GM21529 (cell line): Measurements from ENCODE around the gene EPS15.

ENCODE experiments used
- ATAC-seq: cut with Tn5 transposase; IDR thresholded peaks from one replicate; pipeline ENCODE4 v1.9.1; 2021; ENCODE audit not compliant: unreplicated experiment

The EPS15 gene

GRCh38 chr1:51515982-51516648, 3.0 kb downstream of the EPS15 start:
- ATAC-seq = no peak

DNA sequence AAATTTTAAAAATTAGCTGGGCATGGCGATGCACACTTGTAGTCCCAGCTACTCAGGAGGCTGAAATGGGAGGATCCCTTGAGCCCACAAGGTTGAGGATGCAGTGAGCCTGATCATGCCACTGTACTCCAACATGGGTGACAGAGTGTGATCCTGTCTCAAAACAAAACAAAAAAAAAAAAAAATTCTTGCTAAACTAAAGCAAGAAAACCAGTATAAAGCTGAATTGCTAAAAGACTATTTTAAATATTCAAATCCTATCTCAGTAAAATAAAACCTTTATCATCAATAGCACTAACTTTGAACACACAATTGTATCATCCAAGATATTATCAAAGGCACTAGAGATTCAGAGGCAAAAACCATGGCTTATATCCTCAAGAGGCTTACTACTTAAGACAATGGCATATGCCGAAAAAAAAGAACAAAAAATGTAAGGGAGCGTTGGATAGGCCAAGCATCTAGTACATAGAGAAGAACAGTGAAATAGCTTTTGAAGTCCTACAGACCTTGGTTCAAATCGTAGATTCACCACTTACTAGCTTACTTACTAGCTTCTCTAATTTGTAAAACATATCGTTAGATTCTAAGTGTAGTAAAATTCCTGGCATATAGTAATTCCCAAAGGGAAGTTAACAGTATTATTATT, 3.6 kb downstream of the EPS15 start:
- ATAC-seq = no peak

- no peak for ATAC-seq
Measured at GRCh38 chr1:51514733-51515132, 4.3 kb downstream of the EPS15 start.

- no peak for ATAC-seq
Measured at GRCh38 chr1:51512606-51513005, 6.5 kb downstream of the EPS15 start.

GRCh38 chr1:51512120-51512519, 6.9 kb downstream of the EPS15 start:
- ATAC-seq = no peak

GRCh38 chr1:51509773-51510172, 9.3 kb downstream of the EPS15 start:
- ATAC-seq = no peak

GRCh38 chr1:51506537-51506936, 12.5 kb downstream of the EPS15 start:
- peak; percentile 47 for ATAC-seq

GRCh38 chr1:51504806-51505525, 14.1 kb downstream of the EPS15 start:
- peak; percentile 44 for ATAC-seq

DNA sequence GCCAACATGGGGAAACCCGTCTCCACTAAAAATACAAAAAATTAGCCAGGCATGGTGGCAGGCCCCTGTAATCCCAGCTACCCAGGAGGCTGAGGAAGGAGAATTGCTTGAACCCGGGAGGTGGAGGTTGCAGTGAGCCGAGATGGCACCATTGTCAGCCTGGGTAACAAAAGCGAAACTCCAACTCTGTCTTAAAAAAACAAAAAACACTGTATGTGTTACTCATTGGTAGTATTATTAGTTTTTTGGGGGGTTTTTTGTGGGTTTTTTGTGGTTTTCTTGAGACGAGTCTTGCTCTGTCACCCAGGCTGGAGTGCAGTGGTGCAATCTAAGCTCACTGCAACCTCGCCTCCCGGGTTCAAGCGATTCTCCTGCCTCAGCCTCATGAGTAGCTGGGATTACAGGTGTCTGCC, 17.8 kb downstream of the EPS15 start:
- ATAC-seq = peak; percentile 66

DNA sequence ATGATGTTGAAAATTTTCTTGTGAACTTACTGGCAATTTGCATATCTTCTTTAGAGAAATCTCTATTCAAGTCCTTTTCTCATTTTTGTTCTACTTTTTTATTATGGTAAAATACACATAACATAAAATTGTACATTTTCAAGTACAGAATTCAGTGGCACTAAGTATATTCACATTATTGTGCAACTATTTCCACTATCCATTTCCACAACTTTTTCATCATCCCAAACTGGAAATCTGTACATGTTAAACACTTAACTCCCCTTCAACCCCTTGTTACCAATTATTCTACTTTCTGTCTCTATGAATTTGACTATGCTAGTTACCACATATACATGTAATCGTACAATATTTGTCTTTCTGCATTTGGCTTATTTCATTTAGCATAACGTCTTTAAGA, 19.4 kb downstream of the EPS15 start:
- no peak for ATAC-seq

DNA sequence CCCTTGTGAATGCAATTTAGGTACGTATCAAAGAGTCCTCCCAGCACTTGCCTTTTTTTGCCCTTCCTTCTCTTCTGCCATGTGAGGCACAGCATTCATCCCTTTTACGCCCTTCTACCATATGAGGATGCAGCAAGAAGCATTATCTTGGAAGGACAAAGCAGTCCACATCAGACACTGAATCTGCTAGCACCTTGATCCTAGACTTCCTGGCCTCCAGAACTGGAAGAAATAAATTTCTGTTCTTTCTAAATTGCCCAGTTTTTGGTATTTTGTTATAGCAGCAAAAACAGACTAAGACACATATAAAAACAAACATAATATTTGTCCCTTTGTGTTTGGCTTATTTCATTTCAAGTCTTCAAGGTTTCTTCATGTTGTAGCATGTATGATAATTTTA, 20.1 kb downstream of the EPS15 start:
- ATAC-seq = no peak

GRCh38 chr1:51497340-51497739, 21.7 kb downstream of the EPS15 start:
- ATAC-seq = no peak

GRCh38 chr1:51494138-51494830, 24.8 kb downstream of the EPS15 start:
- ATAC-seq = no peak

GRCh38 chr1:51491166-51491981, 27.7 kb downstream of the EPS15 start:
- peak; percentile 58 for ATAC-seq

DNA sequence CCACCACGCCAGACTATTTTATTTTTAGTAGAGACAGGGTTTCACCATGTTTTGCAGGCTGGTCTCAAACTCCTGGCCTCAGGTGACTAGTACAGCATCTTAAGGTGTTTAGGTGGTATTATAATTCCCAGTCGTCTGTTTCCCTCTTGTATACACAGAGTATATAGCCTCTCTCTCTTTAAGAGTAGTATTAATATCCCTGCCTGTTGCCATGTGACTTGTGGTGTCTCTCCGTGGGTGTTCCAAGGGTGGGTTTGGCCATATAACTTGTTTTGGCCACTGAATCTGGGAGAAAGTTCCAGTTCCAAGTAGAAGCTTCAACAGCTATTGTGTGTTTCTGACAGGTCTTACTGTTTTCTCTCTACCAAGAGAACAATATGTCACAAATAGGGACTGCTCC, 29.6 kb downstream of the EPS15 start:
- ATAC-seq = no peak

- no peak for ATAC-seq
Measured at GRCh38 chr1:51488372-51489050, 30.6 kb downstream of the EPS15 start.

GRCh38 chr1:51487628-51488027, 31.4 kb downstream of the EPS15 start:
- ATAC-seq = no peak

- no peak for ATAC-seq
Measured at GRCh38 chr1:51484591-51484990, 34.5 kb downstream of the EPS15 start.

GRCh38 chr1:51482881-51483280, 36.2 kb downstream of the EPS15 start:
- no peak for ATAC-seq
